Brain pericyte (primary cell): ENCODE results near the gene OSBPL8.
"Not testable (repeated sequence)": the region's sequence is repeated elsewhere in the genome, so short reads cannot be mapped to it uniquely, and the experiment has no call there.

Source experiments
- DNase-seq: peaks from one replicate; pipeline ENCODE4 v3.0.0-alpha.2; 2012; ENCODE audit warnings: low read depth, low spot score

Gene OSBPL8

DNA sequence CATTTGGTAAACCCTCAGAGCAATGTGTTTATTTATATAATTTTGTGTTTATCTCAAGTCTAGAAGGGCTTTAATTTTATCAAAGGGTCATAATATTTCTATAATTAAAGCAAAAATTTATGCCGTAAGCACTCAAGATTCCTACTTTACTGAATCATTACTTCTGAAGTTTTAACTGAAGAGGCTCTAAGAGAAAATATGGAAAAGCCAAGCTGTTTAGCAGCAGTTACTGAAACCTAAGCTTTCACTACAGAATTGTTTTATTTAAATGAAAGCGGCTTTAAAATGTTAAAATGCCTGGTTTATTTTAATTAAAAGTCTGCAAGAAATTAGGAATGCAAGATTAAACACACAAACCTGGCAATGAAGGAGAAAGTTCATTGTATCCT, 137.4 kb downstream of the OSBPL8 start:
- no peak for DNase-seq

DNA sequence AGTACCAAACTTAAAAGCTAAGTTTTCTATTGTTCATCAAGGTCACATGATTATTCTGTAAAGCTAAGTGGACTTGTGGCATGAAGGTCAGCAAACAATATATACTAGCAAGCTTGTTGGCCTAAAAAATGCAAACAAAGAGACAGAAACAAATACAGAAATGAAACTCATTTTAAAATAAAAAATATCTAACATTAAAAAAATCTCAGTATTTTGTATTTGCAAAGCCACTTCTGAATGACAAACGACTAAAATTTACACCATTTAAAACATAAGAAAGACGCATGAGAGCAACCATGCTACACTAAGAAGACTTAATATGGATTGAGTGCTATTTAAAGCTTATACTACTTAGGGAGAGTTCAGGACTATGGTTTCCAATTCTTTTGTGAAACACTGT, 138.5 kb downstream of the OSBPL8 start:
- no peak for DNase-seq

DNA sequence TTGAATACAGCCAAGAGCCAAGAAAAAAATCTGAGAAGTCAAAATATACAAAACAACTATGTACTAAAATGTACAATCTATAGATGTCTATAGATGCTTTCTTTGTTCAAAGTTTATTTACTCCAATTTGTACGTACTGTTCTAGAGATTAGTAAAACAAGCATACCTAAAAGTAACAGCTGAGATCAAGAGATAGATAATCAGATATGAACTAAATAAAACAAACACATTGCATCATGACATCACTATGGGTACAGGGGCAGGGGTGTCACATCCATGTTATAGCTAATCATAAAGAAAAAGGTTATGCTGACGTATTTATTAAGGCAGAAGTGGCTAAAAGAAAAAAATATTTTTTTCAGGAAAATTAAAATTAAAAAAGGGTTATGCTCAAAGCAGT, 139.3 kb downstream of the OSBPL8 start:
- DNase-seq = no peak

DNA sequence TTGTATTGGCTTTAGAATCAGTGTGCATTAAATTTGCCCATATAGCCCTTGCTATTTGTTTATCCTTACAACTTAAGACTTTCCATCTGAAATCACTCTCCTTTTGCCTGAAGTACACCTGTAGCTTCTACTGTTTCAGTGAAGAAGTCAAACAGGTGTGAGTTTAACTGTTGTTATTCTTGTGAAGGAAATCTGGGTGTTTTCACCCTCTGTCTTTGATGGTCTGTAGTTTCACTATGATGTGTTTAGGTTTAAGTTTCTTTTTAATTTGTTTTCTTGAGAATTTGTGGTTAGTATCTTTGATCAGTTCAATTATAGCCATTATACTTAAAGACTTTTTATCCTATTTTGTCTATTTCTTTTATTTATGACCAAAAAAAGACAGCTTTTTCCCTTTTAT, 142.5 kb downstream of the OSBPL8 start:
- no peak for DNase-seq

DNA sequence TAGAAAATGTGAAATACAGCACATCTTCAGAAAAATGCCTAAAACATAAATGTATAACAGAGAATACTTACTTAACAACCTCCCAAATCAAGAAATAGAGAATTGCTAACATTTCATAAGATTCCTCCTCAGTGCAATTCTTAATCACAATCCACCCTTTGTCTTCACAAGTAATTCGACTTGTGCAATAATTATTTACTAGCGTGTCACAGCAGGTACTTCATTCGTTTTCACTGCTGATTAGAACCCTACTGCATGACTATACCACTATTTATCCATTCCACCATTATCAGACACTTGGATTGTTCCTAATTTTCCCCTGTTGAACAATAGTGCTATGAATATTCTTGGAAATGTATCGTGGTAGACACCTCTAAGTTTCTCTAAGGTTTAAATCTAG, 146.4 kb downstream of the OSBPL8 start:
- no peak for DNase-seq

DNA sequence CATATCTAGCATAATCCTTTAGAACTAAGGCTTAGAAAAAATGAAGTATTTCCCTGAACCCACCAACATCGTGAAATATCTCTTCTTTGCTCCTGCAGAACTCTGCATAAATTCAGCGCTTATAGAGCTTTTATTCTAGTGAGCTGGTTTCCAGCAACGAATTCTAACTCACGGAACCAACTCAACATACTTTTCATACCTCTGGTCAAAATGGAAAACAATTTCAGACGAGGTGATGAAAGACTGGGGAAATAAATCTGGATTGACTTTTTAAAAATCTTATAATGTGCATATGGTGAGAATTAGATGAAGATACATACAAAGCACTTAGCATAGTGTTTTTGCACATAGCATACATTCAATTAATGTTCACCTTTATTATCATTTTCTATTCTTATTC, 148.8 kb downstream of the OSBPL8 start:
- no peak for DNase-seq

DNA sequence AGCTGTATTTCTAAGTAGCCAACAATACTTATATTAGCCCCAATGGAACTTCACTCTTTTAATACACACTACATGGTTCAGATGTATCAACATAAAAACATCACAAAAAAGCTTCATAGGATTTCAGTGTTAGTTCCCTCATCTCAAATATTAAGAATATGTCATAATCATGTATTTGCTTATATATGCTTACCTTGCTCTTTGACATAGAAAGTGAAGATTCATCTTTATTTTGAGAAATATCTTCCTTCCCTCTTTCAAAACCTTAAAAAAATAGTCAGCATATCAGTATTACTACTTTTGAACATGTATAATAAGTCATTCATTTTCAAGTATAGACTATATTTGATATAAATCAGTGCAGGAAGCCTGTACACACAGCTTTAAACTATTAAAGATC, 149.2 kb downstream of the OSBPL8 start:
- DNase-seq = no peak

DNA sequence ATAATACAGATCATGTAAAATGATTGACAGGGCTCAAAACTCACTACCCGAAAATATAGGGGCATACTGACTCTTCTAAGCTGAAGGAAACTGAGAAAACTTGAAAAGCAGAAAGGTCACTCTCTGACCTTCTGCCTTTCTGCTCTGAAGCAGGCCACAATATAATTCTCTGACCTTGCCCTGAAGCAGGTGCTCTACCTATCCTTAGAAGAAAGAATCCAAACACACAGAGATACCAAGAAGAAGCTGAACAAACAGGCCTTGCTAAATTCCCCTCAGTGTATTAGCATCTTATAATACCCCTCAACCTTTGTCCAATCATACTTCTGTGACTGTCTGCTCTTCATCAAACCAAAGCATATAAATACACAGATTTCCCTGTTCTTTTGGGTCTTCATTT, 150.5 kb downstream of the OSBPL8 start:
- no peak for DNase-seq

DNA sequence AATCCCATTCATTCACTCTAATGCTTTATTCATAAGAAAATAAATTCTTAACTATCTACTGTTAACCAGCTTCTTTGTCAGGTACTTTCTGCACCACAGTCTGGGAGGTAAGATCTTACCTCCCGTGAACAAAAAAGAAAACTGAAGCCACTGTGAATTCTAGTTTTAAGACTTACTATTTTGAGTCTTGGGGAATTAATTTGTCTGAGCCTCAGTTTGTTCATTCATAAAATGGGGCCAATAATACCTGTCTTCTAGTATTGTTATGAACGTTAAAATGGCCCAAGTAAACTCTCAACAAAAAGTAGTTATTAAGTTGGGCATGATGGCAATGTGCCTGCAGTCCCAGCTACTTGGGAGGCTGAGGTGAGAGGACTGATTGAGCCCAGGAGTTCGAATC, 151.9 kb downstream of the OSBPL8 start:
- no peak for DNase-seq

DNA sequence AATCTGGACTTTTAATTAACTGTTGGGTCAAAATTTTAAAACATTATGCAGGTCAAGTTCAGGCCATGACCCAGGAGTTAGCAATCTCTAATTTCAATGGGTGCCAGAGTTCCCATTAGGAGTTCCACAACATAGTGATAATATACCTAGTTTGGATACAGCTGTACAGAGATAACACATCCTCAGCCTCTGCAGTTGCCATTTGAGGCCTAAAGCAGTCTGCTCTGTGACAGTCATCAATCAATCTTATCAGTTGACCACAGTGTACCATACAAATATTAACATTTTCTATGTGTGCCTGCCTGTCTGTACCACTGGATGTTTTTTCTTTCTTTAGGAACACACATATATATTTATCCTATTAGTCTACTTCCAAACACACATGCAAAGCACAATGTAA, 157.3 kb downstream of the OSBPL8 start:
- DNase-seq = no peak

DNA sequence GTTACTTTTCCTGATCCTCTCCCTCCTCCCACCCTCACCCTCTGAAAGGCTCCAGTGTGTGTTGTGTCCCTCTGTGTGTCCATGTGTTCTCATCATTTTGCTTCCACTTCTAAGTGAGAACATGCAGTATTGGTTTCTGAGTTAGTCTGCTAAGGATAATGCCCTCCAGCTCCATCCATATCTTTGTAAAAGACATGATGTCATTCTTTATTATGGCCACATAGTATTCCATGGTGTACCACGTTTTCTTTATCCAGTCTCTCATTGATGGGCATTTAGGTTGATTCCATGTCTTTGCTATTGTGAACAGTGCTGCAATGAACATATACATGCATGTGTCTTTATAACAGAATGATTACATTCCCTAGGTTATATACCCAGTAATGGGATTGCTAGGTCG, 159.4 kb downstream of the OSBPL8 start:
- no peak for DNase-seq

DNA sequence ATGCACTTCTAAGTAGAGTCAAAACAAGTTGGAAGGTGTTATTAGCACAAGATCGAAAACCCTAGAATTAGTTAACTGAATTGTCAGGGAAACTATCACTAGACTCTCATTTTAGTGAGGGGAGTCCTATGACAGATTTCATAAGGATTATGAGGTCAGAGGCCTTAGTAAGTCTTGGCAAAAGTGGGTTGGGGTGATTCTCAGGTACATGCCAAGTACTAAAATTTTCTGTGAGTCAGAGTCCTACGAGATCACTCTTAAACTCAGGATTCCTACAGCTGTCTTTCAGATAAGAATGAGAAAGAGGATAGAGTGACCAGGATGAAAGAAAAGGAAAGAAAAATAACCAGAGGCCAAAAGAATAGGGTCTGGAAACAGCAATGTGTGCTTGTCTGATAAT, 160.5 kb downstream of the OSBPL8 start:
- DNase-seq = no peak

DNA sequence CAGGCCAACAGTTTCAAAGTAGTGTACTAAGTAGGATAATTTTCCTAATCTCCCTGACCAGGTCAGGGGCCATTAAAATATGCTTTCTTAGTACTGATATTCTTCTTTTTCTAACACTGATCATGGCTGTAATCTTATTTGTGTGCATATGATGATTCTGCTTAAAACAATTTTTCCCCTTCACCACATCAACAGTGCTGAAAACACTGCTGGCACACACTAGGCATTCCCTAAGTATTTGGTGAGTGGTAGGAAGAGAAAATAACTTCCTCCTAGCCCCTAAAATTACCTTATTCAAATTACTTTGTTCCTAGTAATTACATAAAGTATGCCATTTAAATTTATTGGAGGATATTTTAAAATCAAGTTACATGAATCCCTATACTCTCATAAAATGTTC, 161.5 kb downstream of the OSBPL8 start:
- DNase-seq = no peak

DNA sequence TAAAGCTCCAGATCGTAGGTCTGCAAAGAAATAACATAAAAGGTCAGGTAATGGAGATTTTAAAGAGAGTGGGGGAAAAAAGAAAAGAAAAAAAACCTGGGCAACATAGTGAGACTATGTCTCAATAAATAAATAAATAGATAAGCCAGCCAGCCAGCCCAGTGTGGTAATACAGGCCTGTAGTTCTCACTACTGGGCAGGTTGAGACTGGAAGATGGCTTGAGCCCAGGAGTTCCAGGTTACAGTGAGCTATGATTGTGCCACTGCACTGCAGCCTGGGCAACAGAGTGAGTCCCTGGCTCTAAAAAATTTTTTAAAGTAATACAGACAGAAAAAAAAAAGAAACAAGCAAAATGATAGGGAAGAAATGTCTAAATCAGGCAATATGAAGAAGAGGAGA, 168.1 kb downstream of the OSBPL8 start:
- DNase-seq = no peak

DNA sequence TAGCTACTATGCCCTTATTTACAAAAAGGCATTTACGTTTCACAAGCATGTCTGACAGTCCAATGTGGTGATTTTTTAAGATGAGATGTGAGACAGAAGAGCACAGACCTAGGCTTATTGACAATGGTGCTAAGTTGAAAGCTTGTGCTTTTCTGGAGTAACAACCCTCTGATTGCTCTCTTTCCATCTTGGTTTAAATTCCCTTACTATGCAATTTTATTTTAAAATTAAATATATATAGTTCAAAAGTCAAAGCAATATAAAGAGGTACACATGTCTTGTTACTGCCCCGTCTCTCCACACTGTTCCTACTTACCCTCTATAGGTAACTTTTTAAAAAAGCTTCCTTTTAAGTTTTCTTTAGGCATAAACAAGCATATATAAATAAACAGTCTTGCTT, 172.0 kb downstream of the OSBPL8 start:
- DNase-seq = no peak

DNA sequence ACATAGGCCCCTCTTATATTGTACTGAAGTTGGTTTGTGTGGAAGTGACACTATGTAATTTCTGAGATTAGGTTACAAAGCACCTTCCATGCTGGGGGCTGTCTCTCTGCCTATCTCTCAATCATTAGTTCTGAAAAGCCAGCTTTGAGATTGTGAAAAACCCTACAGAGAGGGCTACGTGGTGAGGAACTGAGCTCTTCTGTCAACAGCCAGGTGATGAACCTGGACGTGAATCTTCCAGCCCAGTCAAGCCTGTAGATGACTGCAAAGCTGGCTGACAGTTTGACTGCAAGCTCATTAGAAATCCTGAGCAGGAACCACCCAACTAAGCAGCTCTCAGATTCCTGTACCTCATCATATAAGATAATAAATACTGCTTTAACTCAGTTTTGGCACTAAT, 175.0 kb downstream of the OSBPL8 start:
- no peak for DNase-seq

DNA sequence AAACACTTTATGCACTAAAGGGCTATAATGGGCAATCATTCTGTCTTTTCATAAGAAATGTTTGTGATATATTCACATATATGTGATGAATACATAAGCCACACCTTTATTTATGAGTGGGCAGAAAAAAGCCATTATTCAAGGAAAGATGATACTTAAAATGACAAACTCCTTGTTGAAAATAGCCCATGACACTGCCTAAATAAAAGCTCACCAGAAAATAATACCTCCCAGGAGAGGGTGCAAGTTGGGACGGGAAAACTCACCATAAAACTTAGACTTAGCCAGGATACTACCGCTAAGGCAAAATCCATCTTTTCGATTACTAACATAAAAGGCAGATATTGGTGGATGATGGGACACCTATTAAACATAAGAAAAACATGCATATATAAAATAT, 175.6 kb downstream of the OSBPL8 start:
- no peak for DNase-seq

DNA sequence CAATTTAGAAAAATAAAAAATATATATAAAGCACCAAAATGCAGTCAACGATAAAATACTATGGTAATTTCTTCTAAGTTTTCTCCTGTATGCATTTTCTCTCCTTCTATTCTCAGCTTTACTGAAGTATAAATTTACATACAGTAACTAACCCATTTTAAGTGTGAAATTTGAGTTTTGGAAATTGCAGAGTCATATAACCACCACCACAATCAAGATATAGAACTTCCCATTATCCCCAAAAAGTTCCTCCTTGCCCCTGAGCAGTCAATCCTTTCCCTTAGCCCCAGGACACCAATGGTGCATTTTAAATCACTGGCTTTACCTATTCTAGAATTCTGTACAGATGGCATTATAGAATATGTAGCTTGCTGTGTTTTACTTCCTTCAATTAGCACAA, 180.3 kb downstream of the OSBPL8 start:
- no peak for DNase-seq

DNA sequence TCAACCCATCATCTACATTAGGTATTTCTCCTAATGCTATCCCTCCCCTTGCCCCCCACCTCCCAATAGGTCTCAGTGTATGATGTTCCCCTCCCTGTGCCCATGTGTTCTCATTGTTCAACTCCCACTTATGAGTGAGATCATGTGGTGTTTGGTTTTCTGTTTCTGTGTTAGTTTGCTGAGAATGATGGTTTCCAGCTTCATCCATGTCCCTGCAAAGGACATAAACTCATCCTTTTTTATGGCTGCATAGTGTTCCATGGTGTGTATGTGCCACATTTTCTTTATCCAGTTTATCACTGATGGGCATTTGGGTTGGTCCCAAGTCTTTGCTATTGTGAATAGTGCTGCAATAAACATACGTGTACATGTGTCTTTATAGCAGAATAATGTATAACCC, 182.7 kb downstream of the OSBPL8 start:
- not testable (repeated sequence) for DNase-seq

DNA sequence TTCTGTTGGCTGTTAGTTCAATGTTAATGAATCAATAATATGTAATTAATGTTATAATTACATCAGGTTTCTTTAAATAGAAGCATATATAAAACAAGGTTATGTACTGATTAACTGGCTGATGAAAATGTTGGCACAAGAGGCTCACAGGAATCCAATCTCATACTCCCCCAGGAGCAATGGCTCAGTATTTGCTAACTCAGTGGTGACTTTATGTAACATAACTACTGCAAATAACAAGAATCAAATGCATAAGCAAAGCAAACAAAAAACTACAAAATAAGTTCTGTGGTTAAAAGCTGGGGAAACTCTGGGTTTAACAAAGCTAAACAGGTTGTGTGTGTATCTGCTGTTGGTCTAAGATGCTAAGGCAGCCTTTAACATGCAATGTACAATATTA, 183.6 kb downstream of the OSBPL8 start:
- DNase-seq = no peak

DNA sequence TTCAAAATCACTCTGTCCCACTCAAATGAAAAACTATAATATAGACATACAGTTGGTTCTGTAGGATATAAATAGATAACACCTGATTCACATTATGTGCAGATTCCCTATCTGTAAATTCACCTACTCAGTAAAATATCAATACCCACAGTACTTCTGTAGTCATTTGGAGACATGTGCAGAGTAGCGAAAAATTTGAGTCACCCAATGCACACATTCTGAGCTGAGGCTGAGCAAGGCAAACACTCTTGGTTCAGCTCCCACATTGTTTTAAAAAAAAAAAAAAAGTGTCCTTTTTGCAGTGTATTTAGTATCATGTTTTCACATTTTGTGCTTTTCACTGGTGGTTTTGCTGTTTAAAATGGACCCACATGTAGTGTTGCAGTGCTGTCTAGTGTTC, 184.1 kb downstream of the OSBPL8 start:
- no peak for DNase-seq

DNA sequence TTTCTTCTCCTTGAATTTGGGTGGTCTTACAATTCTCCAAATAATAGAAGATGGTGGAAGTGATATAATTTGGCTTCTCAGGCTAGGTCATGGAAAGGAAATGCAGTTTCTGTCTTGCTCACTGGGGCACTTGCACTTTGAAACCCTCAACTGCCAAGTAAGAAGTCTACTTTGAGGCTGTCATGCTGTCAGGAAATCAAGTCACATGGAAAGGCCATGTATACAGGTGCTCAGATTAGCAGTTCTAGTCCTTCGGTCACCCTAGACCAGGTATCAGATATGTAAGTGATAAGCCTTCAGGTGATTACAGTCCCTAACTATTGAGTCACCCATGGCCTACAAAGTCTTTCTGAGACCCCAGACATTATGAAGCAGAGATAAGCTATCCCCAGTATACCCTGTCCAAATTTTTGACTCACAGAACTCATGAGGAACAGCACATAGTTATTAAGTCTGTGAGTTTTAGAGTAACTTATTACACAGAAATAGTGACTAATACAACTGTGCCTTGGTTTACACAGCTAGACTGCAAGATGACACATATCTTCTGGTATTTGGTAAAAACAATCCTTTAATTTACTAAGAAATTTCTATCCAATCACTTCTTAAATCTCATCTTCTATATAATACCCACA, 185.1 kb downstream of the OSBPL8 start:
- DNase-seq = no peak

DNA sequence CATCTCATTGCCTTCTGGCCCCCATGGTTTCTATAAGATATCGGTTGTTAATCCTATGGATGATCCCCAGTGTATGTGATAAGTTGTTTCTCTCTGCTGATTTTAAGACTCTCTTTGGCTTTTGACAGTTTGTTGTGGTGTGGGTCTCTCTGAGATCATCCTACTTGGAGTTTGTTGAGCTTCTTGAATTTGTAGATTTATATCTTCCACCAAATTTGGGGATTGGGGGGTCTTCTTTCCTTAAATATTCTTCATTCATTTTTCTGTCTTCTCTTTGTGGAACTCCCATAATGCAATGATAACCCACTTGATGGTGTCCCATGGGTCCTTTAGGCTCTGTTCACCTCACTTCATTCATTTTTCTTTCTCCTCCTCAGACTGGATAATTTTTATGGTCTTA, 191.3 kb downstream of the OSBPL8 start:
- DNase-seq = no peak

DNA sequence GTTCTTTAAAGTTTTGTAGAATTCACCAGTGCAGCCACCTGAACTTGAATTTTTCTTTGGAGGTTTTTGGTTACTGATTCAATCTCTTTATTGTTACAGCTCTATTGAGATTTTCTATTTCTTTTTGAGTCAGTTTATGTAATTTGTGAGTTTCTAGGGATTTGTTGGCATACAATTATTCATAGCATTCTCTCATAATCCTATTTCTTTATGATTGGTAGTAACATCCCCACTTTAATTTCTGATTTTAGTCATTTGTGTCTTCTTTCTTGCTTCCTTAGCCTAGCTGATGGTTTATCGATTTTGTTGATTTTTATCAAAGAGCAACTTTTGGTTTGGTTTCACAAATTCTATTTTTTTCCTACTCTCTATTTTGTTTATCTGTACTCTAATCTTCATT, 193.4 kb downstream of the OSBPL8 start:
- no peak for DNase-seq

DNA sequence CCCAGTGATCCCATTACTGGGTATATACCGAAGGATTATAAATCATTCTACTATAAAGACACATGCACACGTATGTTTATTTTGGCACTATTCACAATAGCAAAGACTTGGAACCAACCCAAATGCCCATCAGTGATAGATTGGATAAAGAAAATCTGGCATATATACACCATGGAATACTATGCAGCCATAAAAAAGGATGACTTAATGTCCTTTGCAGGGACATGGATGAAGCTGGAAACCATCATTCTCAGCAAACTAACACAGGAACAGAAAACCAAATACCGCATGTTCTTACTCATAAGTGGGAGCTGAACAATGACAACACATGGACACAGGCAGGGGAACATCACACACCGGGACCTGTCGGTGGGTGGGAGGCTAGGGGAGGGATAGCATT, 195.4 kb downstream of the OSBPL8 start:
- DNase-seq = not testable (repeated sequence)
